HG03159 (cell line): Measurements from ENCODE around the gene ATP8A2.

Experiments
- ATAC-seq: cut with Tn5 transposase; IDR thresholded peaks from one replicate; pipeline ENCODE4 v1.9.1; 2021; ENCODE audit warnings: mild to moderate bottlenecking, moderate library complexity; ENCODE audit not compliant: unreplicated experiment

ATP8A2 gene

DNA sequence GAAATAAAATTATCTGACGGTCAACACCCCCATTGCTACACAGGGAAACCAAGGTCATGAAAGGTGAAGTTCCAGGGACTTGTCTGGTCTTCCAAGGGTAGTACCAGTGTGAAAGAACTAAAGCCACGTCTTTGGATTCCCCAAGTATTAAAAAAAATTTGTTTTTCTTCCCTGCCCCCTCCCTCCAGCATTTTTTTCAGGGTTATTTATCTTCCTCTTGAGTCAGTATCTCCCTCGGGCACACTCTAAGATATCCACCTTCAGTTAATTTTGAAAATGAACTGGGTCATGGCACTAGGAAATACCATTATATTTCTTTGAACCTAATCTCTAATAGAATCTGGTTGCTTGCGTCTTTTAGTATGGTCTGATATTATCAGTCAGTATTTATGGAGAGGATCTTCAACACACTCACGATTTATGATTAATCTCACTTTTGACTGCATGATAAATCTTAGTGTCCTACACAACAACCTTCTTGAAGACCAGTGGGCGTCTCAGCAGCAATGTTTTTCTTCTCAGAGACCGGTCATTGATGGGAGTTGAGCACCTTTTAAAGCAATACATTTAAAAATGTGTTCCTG lies 9.1 kb downstream of the ATP8A2 start:
- ATAC-seq = no peak

- no peak for ATAC-seq
Observed at GRCh38 chr13:25384758-25385410, 13.1 kb downstream of the ATP8A2 start.

DNA sequence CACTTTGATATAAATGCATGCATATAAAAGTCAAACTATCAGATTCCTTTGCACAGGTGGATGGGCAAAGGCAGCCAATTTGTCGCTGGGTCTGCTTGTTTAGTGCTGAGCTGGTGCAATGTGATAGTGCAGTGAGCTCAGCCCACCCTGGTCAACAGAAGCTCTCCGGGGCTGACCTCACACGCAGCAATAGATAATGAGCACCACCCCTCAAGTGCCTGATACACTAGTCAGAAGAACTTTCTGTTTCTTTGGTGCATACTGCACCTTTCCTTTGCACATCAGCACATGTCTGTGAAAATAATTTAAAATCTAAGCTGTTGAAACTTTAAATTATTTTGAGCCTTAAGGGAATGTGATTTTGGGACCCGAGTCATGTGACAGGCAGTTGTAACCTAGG lies 20.2 kb downstream of the ATP8A2 start:
- no peak for ATAC-seq

- no peak for ATAC-seq
Observed at GRCh38 chr13:25394402-25395060, 22.8 kb downstream of the ATP8A2 start.

- no peak for ATAC-seq
Observed at GRCh38 chr13:25397763-25398162, 26.0 kb downstream of the ATP8A2 start.

DNA sequence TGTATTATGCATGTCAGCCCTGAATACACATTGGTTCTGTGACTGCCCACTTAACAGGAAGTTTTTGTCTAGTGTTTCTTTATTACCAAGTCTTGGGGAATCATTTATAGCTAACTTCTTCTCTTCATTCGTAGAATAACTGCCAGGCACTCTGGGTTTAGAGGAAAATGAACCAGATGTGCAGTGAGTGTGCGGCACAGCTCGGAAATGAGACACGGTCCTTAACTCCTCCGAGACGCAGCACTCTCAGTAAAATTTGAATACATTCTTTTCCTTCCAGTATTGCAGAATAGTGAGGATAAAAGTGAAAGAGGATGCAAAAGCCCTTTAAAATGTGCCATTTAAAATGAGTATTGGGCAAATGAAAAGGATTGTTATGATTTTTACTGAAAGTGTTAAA lies 29.2 kb downstream of the ATP8A2 start:
- ATAC-seq = no peak

GRCh38 chr13:25401958-25402357 lies 30.2 kb downstream of the ATP8A2 start:
- ATAC-seq = no peak

- no peak for ATAC-seq
Observed at GRCh38 chr13:25406377-25406776, 34.6 kb downstream of the ATP8A2 start.

GRCh38 chr13:25409938-25410337 lies 38.2 kb downstream of the ATP8A2 start:
- ATAC-seq = no peak

DNA sequence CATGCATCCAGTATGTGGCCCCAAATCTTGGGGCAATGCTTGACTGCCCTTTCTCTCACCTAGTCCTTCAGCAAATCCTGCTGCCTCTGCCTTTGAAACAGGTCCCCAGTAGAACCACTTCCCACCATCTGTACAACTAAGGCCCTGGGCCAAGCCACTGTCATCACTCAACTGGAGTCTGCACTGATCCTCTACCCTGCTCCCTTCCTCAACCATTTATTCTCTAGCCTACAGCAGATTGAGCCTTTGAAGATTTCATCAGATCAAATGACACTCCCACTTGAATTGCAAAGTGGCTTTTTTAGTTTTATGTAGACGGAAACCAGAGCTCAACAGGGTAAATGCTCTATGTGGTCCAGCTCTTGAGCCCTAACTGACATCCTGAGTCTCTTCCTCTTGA lies 43.5 kb downstream of the ATP8A2 start:
- ATAC-seq = no peak

DNA sequence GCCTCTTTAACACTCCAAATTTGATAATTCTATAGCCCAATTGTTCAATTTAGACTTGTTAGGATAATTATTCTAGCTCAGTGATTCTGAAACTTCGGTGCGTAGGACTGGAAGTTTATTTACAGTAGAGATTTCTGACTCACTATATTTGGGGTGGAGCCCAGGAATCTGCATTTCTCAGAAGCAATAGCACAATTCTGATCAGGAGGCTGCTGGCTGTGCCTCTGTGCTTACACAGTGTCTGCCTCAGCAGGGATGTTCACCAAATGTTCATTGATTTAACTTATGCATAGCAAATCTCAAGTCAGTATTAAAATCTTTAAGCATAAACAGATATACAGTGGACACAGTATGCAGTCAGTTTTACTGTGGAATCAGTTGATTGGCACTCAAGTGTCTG lies 45.8 kb downstream of the ATP8A2 start:
- no peak for ATAC-seq

GRCh38 chr13:25420161-25420560 lies 48.4 kb downstream of the ATP8A2 start:
- no peak for ATAC-seq

GRCh38 chr13:25421612-25422011 lies 49.8 kb downstream of the ATP8A2 start:
- no peak for ATAC-seq

DNA sequence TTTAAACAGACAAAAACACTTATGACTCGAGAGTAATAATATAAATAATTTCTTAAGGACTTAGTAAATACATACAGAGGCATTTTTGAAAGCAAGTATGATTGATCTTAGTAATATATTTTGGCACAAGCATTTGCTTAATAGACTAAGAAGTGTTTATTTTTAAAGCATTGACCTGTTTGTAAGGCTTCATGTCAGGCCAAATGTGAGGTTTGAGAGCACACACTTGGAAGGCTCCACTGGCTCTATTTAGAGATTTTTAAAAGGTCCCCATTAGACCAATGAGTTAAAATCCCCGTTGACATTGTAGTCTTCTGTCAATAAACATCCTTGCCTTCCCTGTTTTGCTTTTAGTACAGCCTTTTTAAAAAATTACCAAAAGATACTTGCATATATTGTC lies 50.4 kb downstream of the ATP8A2 start:
- no peak for ATAC-seq

DNA sequence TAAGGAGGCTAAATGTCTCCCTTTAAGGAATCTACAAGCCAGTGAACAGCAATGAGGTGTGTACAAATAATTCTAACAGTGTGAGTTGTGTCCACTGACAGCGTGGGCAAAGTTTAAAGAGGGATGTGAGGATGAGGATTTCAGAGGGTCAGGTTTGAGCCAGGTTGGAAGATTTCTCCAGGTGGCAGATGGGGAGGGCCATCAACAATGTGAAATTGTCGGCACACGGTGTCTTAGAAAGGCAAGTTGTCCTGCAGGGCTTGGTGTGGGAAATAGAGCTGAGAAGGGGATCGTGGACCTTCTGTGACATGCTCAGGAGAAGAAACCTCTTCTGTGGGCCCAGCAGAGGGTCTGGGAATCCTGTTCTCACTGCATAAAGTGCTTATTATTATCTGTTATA lies 52.1 kb downstream of the ATP8A2 start:
- ATAC-seq = no peak

GRCh38 chr13:25429466-25429865 lies 57.7 kb downstream of the ATP8A2 start:
- no peak for ATAC-seq

- ATAC-seq = no peak
Observed at GRCh38 chr13:25432691-25433090, 60.9 kb downstream of the ATP8A2 start.

- ATAC-seq = no peak
Observed at GRCh38 chr13:25440061-25440460, 68.3 kb downstream of the ATP8A2 start.

GRCh38 chr13:25446261-25446660 lies 74.5 kb downstream of the ATP8A2 start:
- ATAC-seq = no peak

GRCh38 chr13:25447396-25447795 lies 75.6 kb downstream of the ATP8A2 start:
- no peak for ATAC-seq

DNA sequence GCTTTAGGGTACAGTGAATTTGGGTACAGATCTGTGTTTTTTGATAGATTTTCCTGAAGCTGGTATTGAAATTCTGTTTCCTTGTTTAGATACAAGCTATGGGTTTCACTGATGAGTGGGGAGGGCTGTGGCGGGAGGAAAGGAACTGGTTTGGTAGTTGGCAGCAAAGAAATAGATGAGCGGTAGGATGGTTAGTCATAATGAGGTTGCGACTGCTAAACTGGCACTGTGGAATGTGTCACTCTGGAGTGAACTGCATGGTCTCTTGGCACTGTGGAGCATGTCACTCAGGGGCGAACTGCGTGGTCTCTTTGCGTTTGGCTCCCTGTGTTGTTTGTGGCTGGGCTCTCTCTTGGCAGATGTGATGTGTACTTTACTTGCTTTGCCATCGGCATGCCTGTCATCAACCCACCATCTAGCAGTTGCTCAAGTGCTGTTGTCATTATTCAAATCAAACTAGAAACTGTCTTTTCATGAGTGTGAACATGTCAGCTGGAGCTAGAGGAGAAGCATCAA lies 82.1 kb downstream of the ATP8A2 start:
- no peak for ATAC-seq

GRCh38 chr13:25455146-25455545 lies 83.4 kb downstream of the ATP8A2 start:
- no peak for ATAC-seq
